Activated CD4-positive, alpha-beta T cell treated with anti-CD3 and anti-CD28 coated beads for 36 hours (primary cell): Measurements from ENCODE around the gene PRR5L. TPM values are rescaled to one million over a fixed set of nuclear protein-coding genes. Genes with fewer than 3 reads are reported as not detected.

Experiments
- ATAC-seq: fragments of 200-7000 bp; cut with Tn5 transposase; one replicate; pipeline ENCODE4 v1.10.0; 2021; ENCODE audit warnings: mild to moderate bottlenecking, moderate library complexity
- CTCF ChIA-PET: fragments of 350-600 bp; sonication (Branson Sonifier 250); formaldehyde crosslinking; loops from one replicate; lab custom pipeline; 2021; ENCODE audit warnings: antibody characterized with exemption; lab: Charles Lee
- POLR2A ChIA-PET: fragments of 350-600 bp; sonication (Branson Sonifier 250); formaldehyde crosslinking; loops from one replicate; lab custom pipeline; 2021; ENCODE audit warnings: antibody characterized with exemption, inconsistent platforms; lab: Charles Lee
- DNase-seq: peaks from one replicate; pipeline ENCODE4 v3.0.0-alpha.2; 2020
- H3K27ac Mint-ChIP-seq: one replicate; pipeline ENCODE4 v1.8.0; 2021; ENCODE audit warnings: mixed read lengths
- H3K27me3 Mint-ChIP-seq: one replicate; pipeline ENCODE4 v1.8.0; 2021; ENCODE audit warnings: mixed read lengths
- H3K36me3 Mint-ChIP-seq: one replicate; pipeline ENCODE4 v1.8.0; 2021; ENCODE audit warnings: low read depth, mixed read lengths
- H3K4me1 Mint-ChIP-seq: one replicate; pipeline ENCODE4 v1.8.0; 2021; ENCODE audit warnings: mixed read lengths
- H3K4me3 Mint-ChIP-seq: one replicate; pipeline ENCODE4 v1.8.0; 2021; ENCODE audit warnings: mild to moderate bottlenecking, moderate library complexity, mixed read lengths
- H3K9me3 Mint-ChIP-seq: one replicate; pipeline ENCODE4 v1.8.0; 2021; ENCODE audit warnings: low read depth, mixed read lengths
- intact Hi-C, 2 experiments: fragments of 100-400 bp; cut with DNase I in 1 of 2; cut with micrococcal nuclease in 1 of 2; formaldehyde crosslinking; loops; one replicate each; pipeline versions ENCODE4 v1.14.2 to v1.15.1; 2022 to 2024; cut with DNase I, micrococcal nuclease
- total RNA-seq, 2 experiments: library from RNA; stranded (reverse); gene quantifications; one replicate each; pipeline ENCODE4 v1.2.3, GENCODE V29; 2021

Gene PRR5L
- total RNA-seq, 2 experiments from 2014 or later = 23.2 to 28.6 TPM

DNA sequence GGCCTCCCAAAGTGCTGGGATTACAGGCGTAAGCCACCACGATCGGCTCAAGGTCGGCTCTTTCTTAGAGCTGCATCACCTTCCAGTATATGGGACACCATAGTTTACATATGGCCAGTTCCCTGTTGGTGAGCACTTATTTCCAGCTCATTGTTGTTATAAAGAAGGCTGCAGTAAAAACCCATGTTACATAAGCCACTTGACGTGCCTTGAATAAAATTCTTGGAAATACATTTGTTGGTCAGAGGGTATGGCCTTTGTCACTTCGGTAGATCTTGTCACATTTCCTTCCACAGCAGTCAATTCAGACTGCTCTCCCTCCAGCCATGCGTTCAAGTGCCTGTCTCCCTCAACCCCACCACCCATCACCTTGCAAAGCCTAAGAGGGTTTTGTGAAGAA, 92.9 kb downstream of the PRR5L start:
- H3K36me3 Mint-ChIP-seq = peaks cover 14% of the 10 kb centered on the region
- H3K4me3 Mint-ChIP-seq = no peak overlapping the region
- H3K27me3 Mint-ChIP-seq = no peaks in the 10 kb centered on the region
- H3K4me1 Mint-ChIP-seq = peaks cover 55% of the 10 kb centered on the region
- intact Hi-C loops = no loop called here
- DNase-seq = no peak
- H3K27ac Mint-ChIP-seq = no peak overlapping the region
- no peak for ATAC-seq
- ChIA-PET POLR2A (no interaction called here), CTCF (interaction anchor here (0.7 to 1.1 kb wide), 3 partner anchors 11 to 85 kb away, joined by 3 to 6 read pairs (median 3); no protein-coding TSS in a partner anchor)
- no peaks in the 10 kb centered on the region for H3K9me3 Mint-ChIP-seq

DNA sequence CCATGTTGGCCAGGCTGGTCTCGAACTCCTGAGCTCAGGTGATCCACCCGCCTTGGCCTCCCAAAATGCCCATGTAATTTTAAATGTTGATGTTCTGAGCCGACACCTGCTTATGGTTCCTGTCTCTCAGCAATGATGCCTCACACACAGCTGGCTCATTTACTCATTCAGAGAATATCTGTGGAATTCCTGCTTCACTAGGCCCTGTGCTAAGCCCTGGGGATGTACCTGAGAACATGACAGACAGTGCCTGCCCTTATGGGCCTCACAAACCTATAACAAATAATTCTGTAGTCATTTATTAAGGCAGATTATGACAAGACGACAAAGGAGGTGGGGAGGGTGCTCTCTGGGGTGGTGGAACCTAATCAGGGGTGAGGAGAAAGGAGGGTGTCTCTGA, 93.7 kb downstream of the PRR5L start:
- peak overlapping the region; percentile 72 for H3K27ac Mint-ChIP-seq
- no peaks in the 10 kb centered on the region for H3K9me3 Mint-ChIP-seq
- peaks cover 60% of the 10 kb centered on the region for H3K4me1 Mint-ChIP-seq
- DNase-seq = peak; percentile 42
- ChIA-PET CTCF (interaction anchor here (0.6 to 1.1 kb wide), 2 partner anchors 12 to 27 kb away, joined by 3 to 6 read pairs; no protein-coding TSS in a partner anchor), POLR2A (interaction anchor here (0.6 kb wide), 1 partner anchor 31 kb away, joined by 3 read pairs; no protein-coding TSS in a partner anchor)
- H3K4me3 Mint-ChIP-seq = no peak overlapping the region
- ATAC-seq = peak; percentile 66
- H3K36me3 Mint-ChIP-seq = peaks cover 11% of the 10 kb centered on the region
- H3K27me3 Mint-ChIP-seq = no peaks in the 10 kb centered on the region
- intact Hi-C loops = loop anchor here (2.0 to 5.0 kb wide), 4 partner anchors 13 to 42 kb away; no protein-coding TSS in a partner anchor

GRCh38 chr11:36390963-36391471, 94.9 kb downstream of the PRR5L start:
- no peaks in the 10 kb centered on the region for H3K9me3 Mint-ChIP-seq
- CTCF ChIA-PET = interaction anchor here (0.7 kb wide), 1 partner anchor 14 kb away, joined by 3 read pairs; no protein-coding TSS in a partner anchor
- DNase-seq (peak; percentile 61), ATAC-seq (peak; percentile 58)
- intact Hi-C loops = loop anchor here (1.0 to 5.0 kb wide), 5 partner anchors 14 to 41 kb away; no protein-coding TSS in a partner anchor
- H3K36me3 Mint-ChIP-seq = peaks cover 8% of the 10 kb centered on the region
- H3K27me3 Mint-ChIP-seq = no peaks in the 10 kb centered on the region
- no peak overlapping the region for H3K4me3 Mint-ChIP-seq
- peaks cover 57% of the 10 kb centered on the region for H3K4me1 Mint-ChIP-seq
- POLR2A ChIA-PET = no interaction called here
- H3K27ac Mint-ChIP-seq = peak overlapping the region; percentile 58

- ATAC-seq = no peak
- Mint-ChIP-seq H3K4me1 (peaks cover 57% of the 10 kb centered on the region), H3K36me3 (peaks cover 6% of the 10 kb centered on the region), H3K9me3 (no peaks in the 10 kb centered on the region), H3K27ac (peak overlapping the region; percentile 34), H3K27me3 (no peaks in the 10 kb centered on the region), H3K4me3 (no peak overlapping the region)
- intact Hi-C loops = loop anchor here in 1 of 2 experiments (5.0 kb wide), 2 partner anchors 40 kb away; no protein-coding TSS in a partner anchor
- ChIA-PET CTCF (no interaction called here), POLR2A (no interaction called here)
- no peak for DNase-seq
Observed at GRCh38 chr11:36392196-36392595, 96.1 kb downstream of the PRR5L start.

- CTCF ChIA-PET = interaction anchor here (1.1 to 2.4 kb wide), 4 partner anchors 13 to 101 kb away, joined by 3 to 8 read pairs (median 6); no protein-coding TSS in a partner anchor
- ATAC-seq = peak; percentile 45
- H3K27me3 Mint-ChIP-seq = no peaks in the 10 kb centered on the region
- intact Hi-C loops = loop anchor here in 1 of 2 experiments (5.0 kb wide), 2 partner anchors 38 to 42 kb away; no protein-coding TSS in a partner anchor
- H3K27ac Mint-ChIP-seq = peak overlapping the region; percentile 80
- POLR2A ChIA-PET = no interaction called here
- H3K36me3 Mint-ChIP-seq = peaks cover 10% of the 10 kb centered on the region
- H3K9me3 Mint-ChIP-seq = no peaks in the 10 kb centered on the region
- peaks cover 57% of the 10 kb centered on the region for H3K4me1 Mint-ChIP-seq
- no peak overlapping the region for H3K4me3 Mint-ChIP-seq
- peak; percentile 53 for DNase-seq
Observed at GRCh38 chr11:36394056-36394455, 98.0 kb downstream of the PRR5L start.

- CTCF ChIA-PET = interaction anchor here (0.6 to 2.4 kb wide), 6 partner anchors 14 to 234 kb away, joined by 3 to 8 read pairs (median 4); no protein-coding TSS in a partner anchor
- POLR2A ChIA-PET = no interaction called here
- intact Hi-C loops = loop anchor here in 1 of 2 experiments (5.0 kb wide), 2 partner anchors 37 to 43 kb away; no protein-coding TSS in a partner anchor
- ATAC-seq (peak; percentile 60), DNase-seq (no peak)
- Mint-ChIP-seq H3K4me3 (no peak overlapping the region), H3K9me3 (no peaks in the 10 kb centered on the region), H3K27me3 (no peaks in the 10 kb centered on the region), H3K27ac (peak overlapping the region; percentile 80), H3K4me1 (peaks cover 60% of the 10 kb centered on the region), H3K36me3 (peaks cover 13% of the 10 kb centered on the region)
Observed at GRCh38 chr11:36394926-36395325, 98.8 kb downstream of the PRR5L start.

DNA sequence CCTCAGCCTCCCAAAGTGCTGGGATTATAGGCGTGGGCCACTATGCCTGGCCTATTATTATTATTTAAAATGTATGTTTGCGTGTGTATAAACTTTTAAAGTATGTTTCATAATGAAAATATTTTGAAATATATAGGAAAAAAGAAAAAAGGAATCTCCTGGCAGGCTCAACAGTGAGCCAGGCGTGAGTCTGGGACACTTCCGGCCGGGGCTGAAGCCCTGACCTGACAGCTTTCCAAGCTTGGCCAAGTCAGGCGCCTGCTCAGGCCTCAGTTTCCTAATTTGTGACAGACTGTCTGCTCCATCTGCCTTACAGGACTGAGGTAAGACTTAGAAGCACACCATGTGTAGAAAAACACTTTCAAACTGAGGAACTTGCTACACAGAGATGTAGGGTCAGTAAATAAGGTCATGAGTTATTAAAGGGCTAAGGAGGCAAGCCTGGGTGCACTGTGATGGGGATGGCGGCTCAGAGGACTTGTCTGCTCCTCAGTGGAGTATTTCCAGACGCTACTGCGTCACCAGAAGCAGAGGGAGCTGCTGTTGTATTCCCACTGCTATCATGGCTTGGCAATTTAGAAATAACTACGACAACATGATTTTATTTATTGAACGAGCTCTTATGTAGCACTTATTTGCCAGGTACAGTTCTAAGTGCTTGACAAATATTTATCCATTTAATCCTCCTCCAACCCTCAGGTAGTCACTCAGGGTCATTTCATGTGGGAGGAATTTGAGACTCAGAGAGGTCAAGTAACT, 100.1 kb downstream of the PRR5L start:
- no peaks in the 10 kb centered on the region for H3K9me3 Mint-ChIP-seq

GRCh38 chr11:36398231-36398953, 102.3 kb downstream of the PRR5L start:
- peaks cover 40% of the 10 kb centered on the region for H3K4me1 Mint-ChIP-seq

More for the DNA sequence above, 100.1 kb downstream of the PRR5L start:
- H3K27ac Mint-ChIP-seq = no peak overlapping the region
- ChIA-PET CTCF (interaction anchor here (0.7 to 2.4 kb wide), 2 partner anchors 18 to 104 kb away, joined by 4 to 8 read pairs; no protein-coding TSS in a partner anchor), POLR2A (no interaction called here)
- intact Hi-C loops = no loop called here
- peaks cover 20% of the 10 kb centered on the region for H3K36me3 Mint-ChIP-seq
- ATAC-seq (no peak), DNase-seq (no peak)
- no peaks in the 10 kb centered on the region for H3K27me3 Mint-ChIP-seq
- H3K4me3 Mint-ChIP-seq = no peak overlapping the region
- H3K4me1 Mint-ChIP-seq = peaks cover 60% of the 10 kb centered on the region

GRCh38 chr11:36399236-36399635, 103.1 kb downstream of the PRR5L start:
- no peak for DNase-seq
- H3K27ac Mint-ChIP-seq = no peak overlapping the region
- H3K9me3 Mint-ChIP-seq = no peaks in the 10 kb centered on the region
- intact Hi-C loops = no loop called here
- no peaks in the 10 kb centered on the region for H3K27me3 Mint-ChIP-seq
- H3K4me1 Mint-ChIP-seq = peaks cover 32% of the 10 kb centered on the region
- POLR2A ChIA-PET = no interaction called here
- CTCF ChIA-PET = no interaction called here
- no peak overlapping the region for H3K4me3 Mint-ChIP-seq
- H3K36me3 Mint-ChIP-seq = peaks cover 26% of the 10 kb centered on the region
- ATAC-seq = no peak

More at GRCh38 chr11:36398231-36398953, 102.3 kb downstream of the PRR5L start:
- no peak for DNase-seq
- ChIA-PET CTCF (interaction anchor here (0.8 kb wide), 1 partner anchor 94 kb away, joined by 3 read pairs; no protein-coding TSS in a partner anchor), POLR2A (no interaction called here)
- intact Hi-C loops = no loop called here
- H3K36me3 Mint-ChIP-seq = peaks cover 24% of the 10 kb centered on the region
- no peaks in the 10 kb centered on the region for H3K27me3 Mint-ChIP-seq
- H3K4me3 Mint-ChIP-seq = no peak overlapping the region
- H3K27ac Mint-ChIP-seq = no peak overlapping the region
- ATAC-seq = no peak
- no peaks in the 10 kb centered on the region for H3K9me3 Mint-ChIP-seq

- intact Hi-C loops = no loop called here
- Mint-ChIP-seq H3K4me1 (peaks cover 27% of the 10 kb centered on the region), H3K9me3 (no peaks in the 10 kb centered on the region), H3K4me3 (no peak overlapping the region), H3K27ac (no peak overlapping the region), H3K27me3 (no peaks in the 10 kb centered on the region), H3K36me3 (peaks cover 26% of the 10 kb centered on the region)
- POLR2A ChIA-PET = no interaction called here
- ATAC-seq (no peak), DNase-seq (no peak)
- CTCF ChIA-PET = no interaction called here
Observed at GRCh38 chr11:36399745-36400144, 103.7 kb downstream of the PRR5L start.
